HepG2 (cell line): ENCODE measurements around the gene ATP6V0E1. TPM values are rescaled to one million over a fixed set of nuclear protein-coding genes. Genes with fewer than 3 reads are reported as not detected.

ENCODE experiments used
- ATAC-seq: fragments of 200-7000 bp; cut with Tn5 transposase; 3 replicates; pipeline ENCODE4 v1.9.1; 2020; ENCODE audit warnings: mild to moderate bottlenecking, moderate library complexity
- BruUV-seq: library from RNA; stranded (reverse); fragments of 400-500 nt; replicated peaks from 2 replicates; lab custom pipeline; 2021; lab: Mats Ljungman, UMichigan
- CTCF ChIA-PET: fragments of 300-600 bp; formaldehyde crosslinking; extraction: SDS; loops from one replicate; lab custom pipeline; 2021; ENCODE audit warnings: low total read pairs, inconsistent platforms, low intra/inter-chr PET ratio; lab: Yijun Ruan, JAX
- POLR2A ChIA-PET: fragments of 350-600 bp; sonication (Branson Sonifier 250); formaldehyde crosslinking; loops from one replicate; lab custom pipeline; 2020; ENCODE audit warnings: antibody characterized with exemption, inconsistent platforms; lab: Yijun Ruan, JAX
- DNase-seq: peaks from one replicate; pipeline ENCODE4 v3.0.0-alpha.2; 2015; ENCODE audit warnings: low spot score
- FAIRE-seq: peaks from 3 replicates; lab custom pipeline; 2011; peaks lifted over from hg19 to GRCh38; lab: Jason Lieb, UNC
- H2AFZ ChIP-seq: one replicate; pipeline ENCODE4 v1.6.1; 2011; ENCODE audit warnings: low read length, inconsistent platforms
- H3K27ac ChIP-seq: fragments of 300-600 bp; 3 replicates; pipeline ENCODE4 v1.8.0; 2011; ENCODE audit warnings: mixed run types, mild to moderate bottlenecking, mixed read lengths, low read length, inconsistent platforms; ENCODE audit not compliant: insufficient read depth; ENCODE audit errors: extremely low read length
- H3K27me3 ChIP-seq, 2 experiments: fragments of 200-600 bp in 1 of 2; 2 replicates in 1 of 2; 3 replicates in 1 of 2; pipeline versions ENCODE4 v1.6.0 to v1.8.0; 2011; ENCODE audit warnings: low read length in 2 of 2, mild to moderate bottlenecking in 2 of 2, moderate library complexity in 2 of 2, inconsistent platforms in 1 of 2; ENCODE audit not compliant: insufficient read depth in 2 of 2, control insufficient read depth in 1 of 2
- H3K36me3 ChIP-seq, 2 experiments: fragments of 200-600 bp in 1 of 2; replicated peaks in 1 of 2; 2 replicates in 1 of 2; 3 replicates in 1 of 2; pipeline versions ENCODE4 v1.5.1 to v1.8.0; 2011; ENCODE audit warnings: low read length in 2 of 2, inconsistent platforms in 1 of 2; ENCODE audit not compliant: insufficient read depth in 2 of 2, control insufficient read depth in 1 of 2
- H3K4me1 ChIP-seq: 2 replicates; pipeline ENCODE4 v1.5.1; 2012; ENCODE audit warnings: low read length, inconsistent platforms; ENCODE audit not compliant: insufficient read depth
- H3K4me2 ChIP-seq: 2 replicates; pipeline ENCODE4 v1.6.0; 2011; ENCODE audit warnings: low read depth, low read length, inconsistent platforms
- H3K4me3 ChIP-seq, 3 experiments: fragments of 200-600 bp in 1 of 3; sonication (generic), shearing (Covaris generic) in 1 of 3; replicated peaks in 1 of 3; 2 replicates each; pipeline ENCODE4 v1.5.1; 2011 to 2016; ENCODE audit warnings: low read length in 3 of 3, inconsistent platforms in 2 of 3, low read depth in 2 of 3, mild to moderate bottlenecking in 2 of 3, control low read depth in 1 of 3, mixed read lengths in 1 of 3; ENCODE audit not compliant: insufficient read depth in 1 of 3
- H3K79me2 ChIP-seq: one replicate; pipeline ENCODE4 v1.6.1; 2011; ENCODE audit warnings: low read length, inconsistent platforms; ENCODE audit not compliant: insufficient read depth
- H3K9ac ChIP-seq: 2 replicates; pipeline ENCODE4 v1.6.0; 2011; ENCODE audit warnings: mild to moderate bottlenecking, low read depth, low read length, inconsistent platforms; ENCODE audit not compliant: insufficient read depth
- H3K9me3 ChIP-seq: 2 replicates; pipeline ENCODE4 v1.5.1; 2012; ENCODE audit warnings: mild to moderate bottlenecking, low read length
- H4K20me1 ChIP-seq: 2 replicates; pipeline ENCODE4 v1.6.0; 2011; ENCODE audit warnings: inconsistent platforms, mild to moderate bottlenecking, low read length, moderate library complexity; ENCODE audit not compliant: insufficient read depth
- ELF3 ChIP-seq: IDR thresholded peaks from 2 replicates; pipeline ENCODE4 v1.6.1; 2016; ENCODE audit warnings: missing genetic modification reagents, missing compliant biosample characterization
- KLF13 ChIP-seq: sonication (generic); formaldehyde crosslinking; IDR thresholded peaks from 2 replicates; pipeline ENCODE4 v1.4.0; 2020; ENCODE audit warnings: mild to moderate bottlenecking, missing genetic modification reagents
- NFKBIZ ChIP-seq: IDR thresholded peaks from 2 replicates; pipeline ENCODE4 v1.6.1; 2018; ENCODE audit warnings: missing genetic modification reagents, missing compliant biosample characterization
- SRSF9 ChIP-seq: fragments of 200-400 bp; formaldehyde crosslinking; IDR thresholded peaks from 2 replicates; pipeline ENCODE4 v1.6.1; 2018; ENCODE audit warnings: borderline replicate concordance, mild to moderate bottlenecking, low read depth, low read length; ENCODE audit not compliant: insufficient read depth, poor library complexity, severe bottlenecking
- TEAD3 ChIP-seq: optimal IDR thresholded peaks from 2 replicates; pipeline ENCODE3; 2016; ENCODE audit warnings: borderline replicate concordance
- ZKSCAN8 ChIP-seq: IDR thresholded peaks from 2 replicates; pipeline ENCODE4 v1.6.1; 2016; ENCODE audit warnings: borderline replicate concordance, missing genetic modification reagents, missing compliant biosample characterization
- ZNF407 ChIP-seq: sonication (generic); formaldehyde crosslinking; IDR thresholded peaks from one replicate; pipeline ENCODE4 v1.5.1; 2020; ENCODE audit warnings: mild to moderate bottlenecking, missing genetic modification reagents; ENCODE audit errors: not compliant biosample characterization
- ZNF441 ChIP-seq: sonication (generic); formaldehyde crosslinking; IDR thresholded peaks from 2 replicates; pipeline ENCODE4 v1.7.0; 2021; ENCODE audit warnings: missing genetic modification reagents, borderline replicate concordance
- ZNF512 ChIP-seq: sonication (generic); formaldehyde crosslinking; IDR thresholded peaks from 2 replicates; pipeline ENCODE4 v1.4.0; 2020; ENCODE audit warnings: mild to moderate bottlenecking, missing genetic modification reagents
- ZNF558 ChIP-seq: sonication (generic); formaldehyde crosslinking; IDR thresholded peaks from 2 replicates; pipeline ENCODE4 v1.9.0; 2022; ENCODE audit warnings: mild to moderate bottlenecking, missing genetic modification reagents, borderline replicate concordance
- ZNF784 ChIP-seq: sonication (generic); formaldehyde crosslinking; IDR thresholded peaks from 2 replicates; pipeline ENCODE4 v1.5.1; 2020; ENCODE audit warnings: missing genetic modification reagents, mild to moderate bottlenecking, borderline replicate concordance
- ZNF790 ChIP-seq: sonication (generic); formaldehyde crosslinking; IDR thresholded peaks from 2 replicates; pipeline ENCODE4 v1.8.0; 2022; ENCODE audit warnings: missing genetic modification reagents, mild to moderate bottlenecking, borderline replicate concordance
- WGBS: methylation state at CpG from one replicate; pipeline ENCODE4 v1.1.6; 2017; ENCODE audit warnings: low lambda C conversion rate; 5-methylcytosine and 5-hydroxymethylcytosine counted together
- in situ Hi-C: cut with HindIII; loops from 2 replicates; pipeline ENCODE4 v1.10.0; 2017; ENCODE audit warnings: low pct_unique_long_range_greater_than_20kb; ENCODE audit not compliant: extremely low pct_ligation_motif_present
- intact Hi-C: fragments of 100-400 bp; cut with micrococcal nuclease; formaldehyde crosslinking; loops from one replicate; pipeline ENCODE4 v1.10.0; 2022; ENCODE audit not compliant: unreplicated experiment
- polyA plus RNA-seq, 8 experiments: library from polyadenylated mRNA; depleted of rRNA in 3 of 8; stranded (reverse) in 7 of 8; unstranded in 1 of 8; fragments of >200 nt; fragmentation: Illumina TruSeq in 4 of 8; extraction: Trizol in 4 of 8; gene quantifications; 2 replicates each; pipeline versions ENCODE4 v1.2.1 to v1.2.3, GENCODE V29; 2011 to 2016; ENCODE audit warnings: low read depth in 4 of 8, missing spikeins in 1 of 8, mixed read lengths in 1 of 8; ENCODE audit not compliant: insufficient read depth in 1 of 8
- total RNA-seq, 5 experiments: library from RNA; depleted of rRNA; stranded (reverse); fragments of >200 nt; fragmentation: Illumina TruSeq; extraction: Trizol; gene quantifications; 2 replicates each; pipeline ENCODE4 v1.2.3, GENCODE V29; 2016; ENCODE audit warnings: low read depth in 1 of 5

The ATP6V0E1 gene
- total and polyA plus RNA-seq, 2 of the 13 experiments (the other 11 are each of a cell fraction or from before 2014, with no cell fraction given): 143 to 215 TPM

GRCh38 chr5:173029499-173029921, 45.9 kb downstream of the ATP6V0E1 start:
- Histone ChIP-seq H3K9ac (no peak overlapping the region), H3K4me3 (no peak overlapping the region), H3K27me3 (no peaks in the 10 kb centered on the region), H3K79me2 (peaks cover 15% of the 10 kb centered on the region), H3K4me1 (peaks cover 20% of the 10 kb centered on the region), H3K4me2 (no peak overlapping the region), H3K9me3 (no peaks in the 10 kb centered on the region), H2AFZ (no peak overlapping the region), H3K27ac (no peak overlapping the region), H4K20me1 (0 out of 2 replicates have a peak, but pooled peaks cover 5% of the 10 kb centered on the region), H3K36me3 (peaks cover 8% of the 10 kb centered on the region in 2 experiments; a peak in 3 of 5 replicates)
- in situ Hi-C loops (no loop called here), intact Hi-C loops (no loop called here)
- POLR2A ChIA-PET: no interaction called here
- 92% methylated on average over 5 of the region's 5 CpGs for WGBS
- no peak for DNase-seq
- ATAC-seq: no peak
- TF ChIP-seq ZNF790 (CRISPR knock-in tag) (no peak), TEAD3 (CRISPR knock-in tag) (no peak), ZKSCAN8 (CRISPR knock-in tag) (no peak), KLF13 (CRISPR knock-in tag) (no peak), ZNF558 (CRISPR knock-in tag) (no peak), ZNF784 (CRISPR knock-in tag) (no peak), ZNF407 (CRISPR knock-in tag) (no peak), NFKBIZ (CRISPR knock-in tag) (no peak), ZNF441 (CRISPR knock-in tag) (no peak), ELF3 (no peak), ZNF512 (CRISPR knock-in tag) (no peak), SRSF9 (no peak)
- BruUV-seq: no TSS peak
- FAIRE-seq: no peak
- CTCF ChIA-PET: no interaction called here
